Small intestine (tissue), 7 donors: Measurements from ENCODE around the gene GRAMD1B. TPM values are rescaled to one million over a fixed set of nuclear protein-coding genes. Genes with fewer than 3 reads are reported as not detected.

Experiments used
- DNase-seq, 2 donors: peaks; one replicate each; pipeline versions ENCODE4 v3.0.0 to v3.0.0-alpha.2; 2013
- FAIRE-seq: peaks from 2 replicates; lab custom pipeline; 2012; peaks lifted over from hg19 to GRCh38; lab: Jason Lieb, UNC
- H3K27ac ChIP-seq, 3 donors: one replicate each; pipeline ENCODE4 v1.5.1; 2013; ENCODE audit warnings: low read length in 2 of 3, mild to moderate bottlenecking in 2 of 3, control low read depth in 1 of 3, inconsistent platforms in 1 of 3, low read depth in 1 of 3, moderate library complexity in 1 of 3
- H3K27me3 ChIP-seq, 3 donors: one replicate each; pipeline ENCODE4 v1.6.1; 2013; ENCODE audit warnings: low read length in 3 of 3, inconsistent platforms in 1 of 3; ENCODE audit not compliant: control insufficient read depth in 3 of 3, insufficient read depth in 3 of 3
- H3K36me3 ChIP-seq, 3 donors: one replicate each; pipeline ENCODE4 v1.6.1; 2013; ENCODE audit warnings: low read length in 3 of 3, inconsistent platforms in 1 of 3, low read depth in 1 of 3, mild to moderate bottlenecking in 1 of 3, moderate library complexity in 1 of 3; ENCODE audit not compliant: control insufficient read depth in 3 of 3, insufficient read depth in 2 of 3
- H3K4me1 ChIP-seq, 3 donors: one replicate each; pipeline ENCODE4 v1.6.1; 2013; ENCODE audit warnings: low read length in 2 of 3, inconsistent platforms in 1 of 3, low read depth in 1 of 3, mild to moderate bottlenecking in 1 of 3, moderate library complexity in 1 of 3; ENCODE audit not compliant: control insufficient read depth in 3 of 3, insufficient read depth in 2 of 3
- H3K4me3 ChIP-seq, 3 donors: one replicate each; pipeline ENCODE4 v1.5.1; 2013; ENCODE audit warnings: low read length in 3 of 3, control low read depth in 1 of 3, inconsistent platforms in 1 of 3, low read depth in 1 of 3, mild to moderate bottlenecking in 1 of 3, moderate library complexity in 1 of 3
- H3K9me3 ChIP-seq, 2 donors: one replicate each; pipeline ENCODE4 v1.6.1; 2013; ENCODE audit warnings: low read depth in 1 of 2, low read length in 1 of 2; ENCODE audit not compliant: control insufficient read depth in 2 of 2, insufficient read depth in 1 of 2
- WGBS, 3 donors: extraction: QIAGEN DNeasy Blood & Tissue Kit; methylation state at CpG; one replicate each; pipeline ENCODE4 v1.1.7; 2013; 5-methylcytosine and 5-hydroxymethylcytosine counted together
- polyA plus RNA-seq, 4 donors: library from polyadenylated mRNA; stranded (reverse) in 3 of 4; unstranded in 1 of 4; fragments of 200-250 nt in 3 of 4; fragments of 120-200 nt in 1 of 4; gene quantifications; one replicate each; pipeline versions ENCODE4 v1.2.1 to v1.2.3, GENCODE V29; 2013
- donor health status: healthy with polysubstance abuse.
- donor health status: control.
- donor health status: control.
- donor health status: Bipolar disorder and iron deficiency.
- donor health status: healthy.

Gene GRAMD1B
- polyA plus RNA-seq, 4 donors, result 37.8 to 75.6 (median 57.7) TPM

DNA sequence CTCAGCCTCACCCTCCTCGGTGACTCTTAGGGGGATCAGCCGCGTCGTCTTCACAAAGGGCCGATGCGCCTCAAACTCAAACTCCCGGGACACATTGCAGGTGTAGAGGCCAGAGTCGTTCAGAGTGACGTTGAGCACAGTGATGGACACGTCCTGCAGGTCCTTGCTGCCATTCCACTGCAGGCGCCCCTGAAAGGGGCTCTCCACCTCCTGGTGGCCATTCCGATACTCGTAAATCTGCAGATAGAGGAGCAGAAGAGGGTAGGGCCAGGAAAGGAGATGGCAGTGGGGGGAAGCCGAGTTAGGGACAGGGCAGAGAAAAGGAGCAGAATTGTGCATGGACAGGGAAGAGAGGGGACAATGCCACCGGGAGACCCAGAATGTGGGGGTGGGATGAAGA is 212.4 kb downstream of the GRAMD1B start:
- WGBS, 3 donors, result 86 to 89% (median 87%) methylated on average over 15 of the region's 15 CpGs
- Histone ChIP-seq H3K36me3 (peaks cover 0 to 2% (median 0%) of the 10 kb centered on the region in 3 donors), H3K4me1 (no peaks in the 10 kb centered on the region), H3K9me3 (no peaks in the 10 kb centered on the region), H3K27me3 (peaks cover 0 to 3% (median 0%) of the 10 kb centered on the region in 3 donors), H3K27ac (no peak overlapping the region), H3K4me3 (no peak overlapping the region)
- FAIRE-seq, result no peak
- DNase-seq, result no peak

DNA sequence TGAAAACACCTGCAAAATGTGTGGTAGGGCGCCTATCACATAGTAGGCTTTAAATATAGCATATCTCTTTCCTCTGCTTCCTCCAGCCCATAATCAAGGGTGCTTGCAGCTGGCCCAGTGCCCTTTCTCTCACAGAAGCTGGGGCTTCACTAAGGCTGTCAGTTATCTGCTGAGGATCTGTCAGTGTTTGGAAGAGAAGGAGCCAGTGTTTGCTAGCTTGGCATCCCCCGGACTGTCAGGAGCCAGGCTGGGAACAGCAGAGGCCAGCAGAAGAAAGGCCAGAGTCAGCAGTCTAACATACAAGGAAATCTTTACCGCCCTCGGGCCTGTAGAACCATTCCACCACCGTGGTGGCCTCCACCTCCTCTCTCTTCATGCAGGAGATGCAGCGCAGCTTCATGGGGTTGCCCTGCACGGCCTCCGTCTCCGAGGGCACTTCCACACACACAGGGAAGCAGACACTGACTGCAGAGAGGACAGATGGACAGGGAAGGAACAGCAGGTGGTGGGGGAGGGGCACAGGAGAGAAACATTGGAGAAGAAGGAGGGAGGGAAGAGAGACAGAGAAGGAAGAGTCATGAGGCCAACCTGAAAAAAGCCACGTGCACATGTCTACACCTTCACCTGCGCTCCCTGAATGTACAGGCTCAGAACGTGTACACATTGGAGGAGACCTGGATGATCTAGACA is 215.4 kb downstream of the GRAMD1B start:
- FAIRE-seq, result no peak

GRCh38 chr11:123650901-123651300 is 220.8 kb downstream of the GRAMD1B start:
- no peaks in the 10 kb centered on the region for H3K9me3 ChIP-seq
- peaks cover 0 to 15% (median 5%) of the 10 kb centered on the region in 3 donors for H3K4me1 ChIP-seq
- no peaks in the 10 kb centered on the region for H3K36me3 ChIP-seq
- no peak for DNase-seq
- H3K27me3 ChIP-seq, result peaks cover 6 to 17% (median 10%) of the 10 kb centered on the region in 3 donors
- H3K27ac ChIP-seq, result no peak overlapping the region
- no peak for FAIRE-seq
- 94 to 95% (median 95%) methylated on average over 2 of the region's 2 CpGs for WGBS, 3 donors
- no peak overlapping the region for H3K4me3 ChIP-seq

More for the DNA sequence above, 215.4 kb downstream of the GRAMD1B start:
- Histone ChIP-seq H3K4me1 (no peaks in the 10 kb centered on the region), H3K36me3 (peaks cover 0 to 2% (median 0%) of the 10 kb centered on the region in 3 donors), H3K9me3 (no peaks in the 10 kb centered on the region), H3K27ac (no peak overlapping the region), H3K27me3 (peaks cover 0 to 5% (median 0%) of the 10 kb centered on the region in 3 donors), H3K4me3 (no peak overlapping the region)
- no peak for DNase-seq
- 73 to 81% (median 75%) methylated on average over 12 of the region's 12 CpGs for WGBS, 3 donors

DNA sequence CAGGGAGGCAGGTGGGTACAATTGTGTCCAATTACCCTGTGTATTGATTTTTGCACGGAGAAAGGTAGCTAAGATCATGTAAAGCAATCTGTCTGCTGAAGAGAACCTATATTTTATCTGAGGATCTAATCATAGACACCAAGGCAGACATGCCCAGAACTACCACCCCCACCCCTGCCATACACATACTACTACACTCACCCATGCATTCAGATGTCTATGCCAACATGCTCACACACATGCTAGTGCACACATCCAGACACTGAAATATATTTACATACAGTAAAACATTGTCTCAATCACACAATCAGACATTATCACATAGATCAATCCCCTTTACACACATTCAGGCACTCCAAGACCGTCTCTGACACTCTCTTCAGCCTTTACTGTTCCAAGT is 222.5 kb downstream of the GRAMD1B start:
- no peaks in the 10 kb centered on the region for H3K9me3 ChIP-seq
- H3K4me1 ChIP-seq, result peaks cover 0 to 15% (median 5%) of the 10 kb centered on the region in 3 donors
- 36 to 51% (median 50%) methylated on average over 2 of the region's 2 CpGs for WGBS, 3 donors
- no peak for DNase-seq
- H3K36me3 ChIP-seq, result no peaks in the 10 kb centered on the region
- no peak overlapping the region for H3K27ac ChIP-seq
- H3K4me3 ChIP-seq, result no peak overlapping the region
- FAIRE-seq, result no peak
- H3K27me3 ChIP-seq, result peaks cover 6 to 17% (median 10%) of the 10 kb centered on the region in 3 donors

DNA sequence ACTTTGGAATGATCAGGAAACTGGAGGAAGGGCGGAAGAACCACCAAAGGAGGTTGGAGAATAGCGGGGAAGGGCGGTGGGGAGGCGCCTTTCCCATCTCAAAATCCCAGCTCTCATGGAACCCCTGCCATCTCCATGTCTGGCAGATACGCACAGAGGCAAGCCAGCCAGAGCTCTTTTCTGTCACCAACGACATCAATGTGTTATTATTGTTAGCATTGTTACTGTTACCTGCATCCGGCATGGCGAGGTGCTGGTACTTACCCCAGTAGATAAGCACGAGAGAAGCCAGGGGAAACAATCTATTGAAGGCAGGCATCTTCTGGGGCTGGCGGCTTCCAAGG is 223.4 kb downstream of the GRAMD1B start:
- no peak for FAIRE-seq
- Histone ChIP-seq H3K27ac (no peak overlapping the region), H3K4me1 (peaks cover 0 to 15% (median 5%) of the 10 kb centered on the region in 3 donors), H3K27me3 (peaks cover 6 to 17% (median 10%) of the 10 kb centered on the region in 3 donors), H3K4me3 (peak overlapping the region in 2 of 3 donors; percentile 50 to 59), H3K9me3 (no peaks in the 10 kb centered on the region), H3K36me3 (no peaks in the 10 kb centered on the region)
- DNase-seq, result no peak
- WGBS, 3 donors, result 18 to 26% (median 19%) methylated on average over 10 of the region's 10 CpGs

DNA sequence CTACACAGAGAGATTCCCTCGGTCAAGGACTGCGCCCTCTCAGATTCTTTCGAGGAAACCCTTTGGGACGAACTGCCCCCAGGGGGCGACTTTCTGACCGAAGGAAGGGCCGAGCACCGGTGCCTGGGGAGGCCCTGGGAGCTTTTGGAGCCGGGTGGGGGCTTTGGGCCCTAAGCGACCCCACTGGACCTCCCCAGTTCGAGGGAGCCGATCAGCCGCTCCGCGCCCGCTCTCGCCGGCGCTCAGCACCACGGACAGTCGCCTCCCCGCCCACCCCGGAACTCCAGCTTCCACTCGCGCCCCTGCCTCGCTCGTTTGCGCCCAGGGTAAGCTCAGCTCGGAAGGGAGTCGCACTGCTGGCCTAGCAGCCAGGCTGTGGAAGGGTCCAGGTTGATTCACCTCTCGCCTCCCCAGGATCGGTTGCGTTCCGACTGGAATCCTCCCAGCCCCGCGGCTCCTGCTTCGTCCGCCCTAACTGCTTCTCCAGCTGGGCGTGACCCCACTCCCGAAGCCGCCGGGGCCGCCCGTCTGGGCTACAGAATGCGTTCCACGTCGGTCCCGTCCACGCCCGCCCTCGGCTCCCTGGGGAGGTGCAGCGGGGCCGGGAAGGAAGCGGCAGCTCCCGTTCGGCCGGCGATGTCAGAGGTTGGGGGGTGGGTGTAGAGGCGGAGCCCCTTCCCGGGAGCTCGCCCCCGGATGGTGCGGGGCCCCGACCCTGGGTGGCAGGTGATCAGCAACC is 223.9 kb downstream of the GRAMD1B start:
- WGBS, 3 donors, result 1% methylated on average over 61 to 64 of the region's 64 CpGs
- H3K4me3 ChIP-seq, result peak overlapping the region in 2 of 3 donors; percentile 50 to 59
- DNase-seq (peak; percentile 24 to 85), FAIRE-seq (no peak)
- peaks cover 0 to 15% (median 5%) of the 10 kb centered on the region in 3 donors for H3K4me1 ChIP-seq
- peak overlapping the region in 1 of 3 donors; percentile 81 for H3K27ac ChIP-seq
- no peaks in the 10 kb centered on the region for H3K36me3 ChIP-seq
- H3K27me3 ChIP-seq, result peaks cover 6 to 17% (median 10%) of the 10 kb centered on the region in 3 donors
- no peaks in the 10 kb centered on the region for H3K9me3 ChIP-seq

- peaks cover 0 to 15% (median 5%) of the 10 kb centered on the region in 3 donors for H3K4me1 ChIP-seq
- no peaks in the 10 kb centered on the region for H3K9me3 ChIP-seq
- no peaks in the 10 kb centered on the region for H3K36me3 ChIP-seq
- FAIRE-seq, result no peak
- DNase-seq, result peak; percentile 63 to 92
- WGBS, 3 donors, result 1% methylated on average over 22 to 44 of the region's 44 CpGs
- peaks cover 6 to 22% (median 10%) of the 10 kb centered on the region in 3 donors for H3K27me3 ChIP-seq
- peak within 1 kb of the TSS in 1 of 3 donors; percentile 81 for H3K27ac ChIP-seq
- peak within 1 kb of the TSS in 2 of 3 donors; percentile 50 to 59 for H3K4me3 ChIP-seq
Observed at GRCh38 chr11:123654566-123655081, 224.6 kb downstream of the GRAMD1B start, which contains the start of gene SCN3B. Gene SCN3B, minus strand, starts transcription at chr11:123654624. Its CDS starts 823 bp downstream, at chr11:123653801.

- H3K27me3 ChIP-seq, result peaks cover 0 to 4% (median 0%) of the 10 kb centered on the region in 3 donors
- H3K4me1 ChIP-seq, result peaks cover 0 to 9% (median 0%) of the 10 kb centered on the region in 3 donors
- H3K27ac ChIP-seq, result no peak overlapping the region
- no peak for FAIRE-seq
- DNase-seq, result no peak
- peaks cover 0 to 4% of the 10 kb centered on the region in 2 donors for H3K9me3 ChIP-seq
- no peak overlapping the region for H3K4me3 ChIP-seq
- 67 to 85% (median 69%) methylated on average over 2 of the region's 2 CpGs for WGBS, 3 donors
- no peaks in the 10 kb centered on the region for H3K36me3 ChIP-seq
Observed at GRCh38 chr11:123659311-123659710, 229.2 kb downstream of the GRAMD1B start.
